IPS DF 19.7 (cell line): Measurements from ENCODE around the gene SHISA9.

ENCODE experiments used
- DNase-seq: peaks from one replicate; pipeline ENCODE4 v3.0.0-alpha.2; 2013; ENCODE audit warnings: low read depth, low spot score

The SHISA9 gene

DNA sequence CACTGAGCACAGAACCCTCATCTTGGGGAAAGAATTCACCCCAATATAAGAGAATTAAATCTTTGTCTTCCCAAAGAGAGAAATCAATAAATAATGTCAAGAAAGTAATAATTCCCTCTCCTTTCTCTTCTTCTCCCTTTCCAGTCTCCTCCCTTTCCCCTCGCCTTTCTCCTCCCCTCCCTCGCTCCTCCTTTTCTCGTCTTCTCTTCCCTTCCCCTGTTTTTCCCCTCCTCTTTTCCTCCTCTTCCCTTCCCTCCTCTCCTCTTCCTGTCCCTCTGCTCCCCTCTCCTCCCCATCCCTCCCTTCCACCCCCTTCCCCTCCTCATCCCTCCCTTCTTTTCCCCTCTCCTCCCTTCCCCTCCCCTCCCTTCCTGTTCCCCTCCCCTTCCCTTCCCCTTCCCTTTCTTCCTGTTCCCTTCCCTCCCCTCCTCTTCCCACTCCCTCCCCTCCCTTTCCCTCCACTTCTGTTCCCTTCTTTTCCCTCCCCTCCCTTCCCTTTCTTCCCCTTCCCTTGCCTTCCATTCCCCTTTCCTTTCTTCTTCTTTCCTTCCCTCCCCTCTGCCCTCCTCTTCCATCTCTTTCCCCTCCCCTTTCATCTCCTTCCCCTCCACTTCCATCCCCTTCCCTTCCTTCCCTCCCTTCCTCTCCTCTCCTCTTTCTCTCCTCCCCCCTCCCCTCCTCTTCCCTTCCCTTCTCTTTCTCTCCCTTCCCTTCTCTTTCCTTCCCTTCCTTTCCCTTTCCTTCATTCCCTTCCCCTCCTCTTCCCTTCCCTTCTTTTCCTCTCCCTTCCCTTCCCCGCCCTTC lies 363.6 kb downstream of the SHISA9 start:
- no peak for DNase-seq

- DNase-seq, result no peak
Measured at GRCh38 chr16:13269359-13269758, 368.0 kb downstream of the SHISA9 start.

DNA sequence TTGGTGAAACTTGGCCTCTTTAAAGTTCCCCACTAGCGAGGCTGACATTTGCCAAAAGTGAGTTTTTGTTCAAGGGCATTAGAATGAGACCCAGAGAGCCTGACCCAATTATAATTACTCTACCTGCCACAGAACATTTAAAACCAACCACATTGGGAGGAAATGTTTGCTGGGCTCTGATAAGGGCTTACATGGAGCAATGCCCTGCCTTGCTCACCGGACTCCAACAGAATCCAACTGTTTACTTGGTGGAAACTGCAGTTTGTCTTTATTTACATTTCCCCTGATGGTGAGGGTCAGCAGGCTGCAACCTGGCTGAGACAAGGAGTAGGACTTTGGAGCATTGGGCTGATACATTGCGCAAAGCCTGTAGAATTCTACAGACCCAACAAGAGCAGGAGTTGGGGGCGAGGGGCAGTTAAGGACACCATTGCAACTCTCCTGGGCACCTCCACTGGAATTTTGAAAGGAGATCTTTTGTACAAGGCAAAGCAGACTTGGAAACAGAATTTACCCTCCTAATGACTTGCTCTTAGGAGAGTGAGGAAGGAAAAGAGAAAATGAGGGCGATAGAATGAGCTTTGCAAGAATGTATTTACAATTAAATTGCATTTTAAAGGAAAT lies 368.6 kb downstream of the SHISA9 start:
- DNase-seq, result no peak

DNA sequence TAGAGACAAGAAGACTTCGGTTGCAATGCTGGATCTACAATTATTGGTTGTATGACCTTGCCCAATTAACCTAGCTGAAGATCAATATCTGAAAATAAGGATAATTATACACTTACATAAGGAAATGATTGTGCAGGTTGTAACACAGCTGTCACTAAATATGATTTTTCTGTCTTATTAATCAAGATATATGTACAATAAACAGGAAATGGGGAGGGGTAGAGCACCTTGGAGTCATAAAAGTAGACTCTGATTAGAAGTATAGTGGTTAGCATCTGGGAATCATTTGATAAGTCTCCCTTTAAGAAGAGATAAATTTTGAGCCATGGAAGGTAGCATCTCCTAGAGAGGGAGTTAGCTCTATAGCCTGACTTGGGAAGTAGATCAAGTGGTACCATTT lies 369.2 kb downstream of the SHISA9 start:
- no peak for DNase-seq

GRCh38 chr16:13289515-13289914 lies 388.1 kb downstream of the SHISA9 start:
- no peak for DNase-seq
